ENCODE measurements around the gene ZNF775. TPM values are rescaled to one million over a fixed set of nuclear protein-coding genes. Genes with fewer than 3 reads are reported as not detected.

The ZNF775 gene
- total and polyA plus RNA-seq, 2 experiments from 2014 or later, result 0.75 to 3.9 TPM

GRCh38 chr7:150442811-150443210 lies 63.7 kb downstream of the ZNF775 start:
- no peak overlapping the region for H3K4me2 ChIP-seq (ENCODE audit: unreplicated experiment)
- no peaks in the 10 kb centered on the region for H3K9me2 ChIP-seq (ENCODE audit: insufficient read depth)
- H3K36me3 ChIP-seq (ENCODE audit: low read depth), result no peaks in the 10 kb centered on the region
- H3K9me3 ChIP-seq (ENCODE audit: low read depth), result no peaks in the 10 kb centered on the region
- peaks cover 12% of the 10 kb centered on the region for H3K27me3 ChIP-seq (replicated peaks; ENCODE audit: insufficient read depth)
- 81 to 83% methylated on average over 20 of the region's 20 CpGs for WGBS, 2 experiments (ENCODE audit: low coverage in 1 of 2, low lambda C conversion rate in 2 of 2, missing lambda C conversion rate in 2 of 2)
- in situ Hi-C loops (cut with MboI), result no loop called here
- H3K27ac ChIP-seq, result no peak overlapping the region
- no peaks in the 10 kb centered on the region for H3K79me2 ChIP-seq (ENCODE audit: insufficient read depth)
- TF ChIP-seq EZH2phosphoT487 (IDR thresholded peaks at IDR 0.05; ENCODE audit: insufficient read depth, low read depth), result no peak
- peaks cover 3% of the 10 kb centered on the region; the same call in 1 of the 2 replicates for H3F3A ChIP-seq (ENCODE audit: insufficient read depth)
- H3K4me1 ChIP-seq (ENCODE audit: insufficient read depth), result no peaks in the 10 kb centered on the region
- no peak for DNase-seq
- no peak overlapping the region for H3K9ac ChIP-seq
- no peak overlapping the region for H3K4me3 ChIP-seq
- no peak overlapping the region for H2AFZ ChIP-seq
- H4K20me1 ChIP-seq (ENCODE audit: insufficient read depth), result no peaks in the 10 kb centered on the region

- no peak overlapping the region for H3K4me2 ChIP-seq (ENCODE audit: unreplicated experiment)
- H3K36me3 ChIP-seq (ENCODE audit: low read depth), result no peaks in the 10 kb centered on the region
- H4K20me1 ChIP-seq (ENCODE audit: insufficient read depth), result no peaks in the 10 kb centered on the region
- no peak for DNase-seq
- no peaks in the 10 kb centered on the region for H3K9me2 ChIP-seq (ENCODE audit: insufficient read depth)
- H3K27me3 ChIP-seq (replicated peaks; ENCODE audit: insufficient read depth), result peaks cover 8% of the 10 kb centered on the region
- no peaks in the 10 kb centered on the region for H3K9me3 ChIP-seq (ENCODE audit: low read depth)
- H3K79me2 ChIP-seq (ENCODE audit: insufficient read depth), result no peaks in the 10 kb centered on the region
- no peak overlapping the region for H3K27ac ChIP-seq
- H3K4me3 ChIP-seq, result no peak overlapping the region
- H3K4me1 ChIP-seq (ENCODE audit: insufficient read depth), result no peaks in the 10 kb centered on the region
- H3K9ac ChIP-seq, result no peak overlapping the region
- no peak overlapping the region for H2AFZ ChIP-seq
- in situ Hi-C loops (cut with MboI), result no loop called here
- peaks cover 3% of the 10 kb centered on the region; the same call in 1 of the 2 replicates for H3F3A ChIP-seq (ENCODE audit: insufficient read depth)
- TF ChIP-seq EZH2phosphoT487 (IDR thresholded peaks at IDR 0.05; ENCODE audit: insufficient read depth, low read depth) (no peak), EZH2 (IDR thresholded peaks at IDR 0.05; ENCODE audit: insufficient read depth, poor library complexity, severe bottlenecking) (no peak)
- 41% methylated on average over 18 of the region's 18 CpGs for WGBS, 2 experiments (ENCODE audit: low coverage in 1 of 2, low lambda C conversion rate in 2 of 2, missing lambda C conversion rate in 2 of 2)
These were observed 64.8 kb downstream of the ZNF775 start for GRCh38 chr7:150443793-150444540.

GRCh38 chr7:150444674-150445365 lies 65.7 kb downstream of the ZNF775 start:
- Histone ChIP-seq H2AFZ (no peak overlapping the region), H3K9me2 (ENCODE audit: insufficient read depth) (no peaks in the 10 kb centered on the region), H3F3A (ENCODE audit: insufficient read depth) (peaks cover 2% of the 10 kb centered on the region; the same call in 1 of the 2 replicates), H3K36me3 (ENCODE audit: low read depth) (no peaks in the 10 kb centered on the region), H3K4me2 (ENCODE audit: unreplicated experiment) (no peak overlapping the region), H3K9ac (no peak overlapping the region), H3K27me3 (replicated peaks; ENCODE audit: insufficient read depth) (peaks cover 15% of the 10 kb centered on the region), H3K4me3 (no peak overlapping the region), H3K79me2 (ENCODE audit: insufficient read depth) (no peaks in the 10 kb centered on the region), H3K4me1 (ENCODE audit: insufficient read depth) (no peaks in the 10 kb centered on the region), H4K20me1 (ENCODE audit: insufficient read depth) (no peaks in the 10 kb centered on the region), H3K9me3 (ENCODE audit: low read depth) (no peaks in the 10 kb centered on the region), H3K27ac (no peak overlapping the region)
- DNase-seq, result no peak
- in situ Hi-C loops (cut with MboI), result no loop called here
- WGBS, 2 experiments (ENCODE audit: low coverage in 1 of 2, low lambda C conversion rate in 2 of 2, missing lambda C conversion rate in 2 of 2), result 29 to 48% methylated on average over 7 of the region's 7 CpGs
- TF ChIP-seq EZH2 (IDR thresholded peaks at IDR 0.05; ENCODE audit: insufficient read depth, poor library complexity, severe bottlenecking) (no peak), EZH2phosphoT487 (IDR thresholded peaks at IDR 0.05; ENCODE audit: insufficient read depth, low read depth) (no peak)

GRCh38 chr7:150446288-150446938 lies 67.3 kb downstream of the ZNF775 start:
- in situ Hi-C loops (cut with MboI), result no loop called here
- peaks cover 31% of the 10 kb centered on the region for H3K27me3 ChIP-seq (replicated peaks; ENCODE audit: insufficient read depth)
- H3K9me3 ChIP-seq (ENCODE audit: low read depth), result no peaks in the 10 kb centered on the region
- H3K27ac ChIP-seq, result no peak overlapping the region
- H3K4me2 ChIP-seq (ENCODE audit: unreplicated experiment), result no peak overlapping the region
- H3K4me1 ChIP-seq (ENCODE audit: insufficient read depth), result no peaks in the 10 kb centered on the region
- no peak overlapping the region for H3K4me3 ChIP-seq
- no peaks in the 10 kb centered on the region for H4K20me1 ChIP-seq (ENCODE audit: insufficient read depth)
- no peaks in the 10 kb centered on the region for H3K9me2 ChIP-seq (ENCODE audit: insufficient read depth)
- 69% methylated on average over 2 of the region's 2 CpGs for WGBS, 2 experiments (ENCODE audit: low coverage in 1 of 2, low lambda C conversion rate in 2 of 2, missing lambda C conversion rate in 2 of 2)
- no peaks in the 10 kb centered on the region for H3F3A ChIP-seq (ENCODE audit: insufficient read depth)
- no peaks in the 10 kb centered on the region for H3K36me3 ChIP-seq (ENCODE audit: low read depth)
- H3K79me2 ChIP-seq (ENCODE audit: insufficient read depth), result no peaks in the 10 kb centered on the region
- no peak for DNase-seq
- H2AFZ ChIP-seq, result no peak overlapping the region
- no peak overlapping the region for H3K9ac ChIP-seq
- TF ChIP-seq EZH2phosphoT487 (IDR thresholded peaks at IDR 0.05; ENCODE audit: insufficient read depth, low read depth), result no peak
- TF ChIP-seq EZH2 (IDR thresholded peaks at IDR 0.05; ENCODE audit: insufficient read depth, poor library complexity, severe bottlenecking), result no peak

Other genes starting within 250 kb of the ZNF775 start
- gene LRRC61, start 56.0 kb upstream of the ZNF775 start, total RNA-seq (2014; rRNA removed; shearing (Covaris generic)), result not detected in 2 replicates
- gene LRRC61, start 56.0 kb upstream of the ZNF775 start, polyA plus RNA-seq (2016; fragmentation: Nextera tagmentation; extraction: Ambion mirVana), result not detected in 2 replicates
- not detected in 2 replicates for gene ACTR3C, start 55.8 kb upstream of the ZNF775 start, total RNA-seq (2014; rRNA removed; shearing (Covaris generic))
- gene ACTR3C, start 55.8 kb upstream of the ZNF775 start, polyA plus RNA-seq (2016; fragmentation: Nextera tagmentation; extraction: Ambion mirVana), result not detected in 2 replicates
- not detected in 2 replicates for gene RARRES2, start 37.7 kb upstream of the ZNF775 start, total RNA-seq (2014; rRNA removed; shearing (Covaris generic))
- gene RARRES2, start 37.7 kb upstream of the ZNF775 start, polyA plus RNA-seq (2016; fragmentation: Nextera tagmentation; extraction: Ambion mirVana), result not detected in 2 replicates
- 48.1 and 53.5 TPM in 2 replicates for gene REPIN1, start 10.5 kb upstream of the ZNF775 start, total RNA-seq (2014; rRNA removed; shearing (Covaris generic))
- gene REPIN1, start 10.5 kb upstream of the ZNF775 start, polyA plus RNA-seq (2016; fragmentation: Nextera tagmentation; extraction: Ambion mirVana), result 15.8 and 17.3 TPM in 2 replicates
- not detected in 2 replicates for gene GIMAP8, start 71.3 kb downstream of the ZNF775 start, total RNA-seq (2014; rRNA removed; shearing (Covaris generic))
- not detected in 2 replicates for gene GIMAP8, start 71.3 kb downstream of the ZNF775 start, polyA plus RNA-seq (2016; fragmentation: Nextera tagmentation; extraction: Ambion mirVana)
- not detected in 2 replicates for gene GIMAP7, start 135.5 kb downstream of the ZNF775 start, total RNA-seq (2014; rRNA removed; shearing (Covaris generic))
- gene GIMAP7, start 135.5 kb downstream of the ZNF775 start, polyA plus RNA-seq (2016; fragmentation: Nextera tagmentation; extraction: Ambion mirVana), result not detected in 2 replicates
- not detected in 2 replicates for gene GIMAP4, start 188.1 kb downstream of the ZNF775 start, total RNA-seq (2014; rRNA removed; shearing (Covaris generic))
- gene GIMAP4, start 188.1 kb downstream of the ZNF775 start, polyA plus RNA-seq (2016; fragmentation: Nextera tagmentation; extraction: Ambion mirVana), result not detected in 2 replicates